Endodermal cell (in vitro differentiated cells): ENCODE results near the gene SLC9A1. TPM values are rescaled to one million over a fixed set of nuclear protein-coding genes. Genes with fewer than 3 reads are reported as not detected.

Experiments used
- DNase-seq: peaks from one replicate; pipeline ENCODE4 v3.0.0-alpha.2; 2017
- H3K27ac ChIP-seq: 2 replicates; pipeline ENCODE4 v1.5.1; 2013; ENCODE audit warnings: mild to moderate bottlenecking, low read depth, low read length, moderate library complexity
- H3K27me3 ChIP-seq: 2 replicates; pipeline ENCODE4 v1.6.1; 2013; ENCODE audit warnings: mild to moderate bottlenecking, low read length, moderate library complexity; ENCODE audit not compliant: insufficient read depth, control insufficient read depth, poor library complexity, severe bottlenecking
- H3K36me3 ChIP-seq: 2 replicates; pipeline ENCODE4 v1.7.0; 2013; ENCODE audit warnings: mild to moderate bottlenecking, low read length, moderate library complexity; ENCODE audit not compliant: control insufficient read depth, insufficient read depth
- H3K4me1 ChIP-seq: one replicate; pipeline ENCODE4 v1.7.0; 2013; ENCODE audit warnings: low read length; ENCODE audit not compliant: control insufficient read depth, insufficient read depth
- H3K4me3 ChIP-seq: 2 replicates; pipeline ENCODE4 v1.5.1; 2013; ENCODE audit warnings: mild to moderate bottlenecking, low read length, moderate library complexity
- H3K9ac ChIP-seq: 2 replicates; pipeline ENCODE4 v1.6.1; 2013; ENCODE audit warnings: mild to moderate bottlenecking, low read length, moderate library complexity; ENCODE audit not compliant: poor library complexity, severe bottlenecking; ENCODE audit errors: extremely low read depth
- H3K9me3 ChIP-seq: 2 replicates; pipeline ENCODE4 v1.6.1; 2013; ENCODE audit warnings: mild to moderate bottlenecking, low read length, moderate library complexity; ENCODE audit not compliant: control insufficient read depth
- H3K27ac Mint-ChIP-seq: 2 replicates; pipeline ENCODE4 v1.8.0; 2020; ENCODE audit warnings: mixed read lengths
- H3K27me3 Mint-ChIP-seq: 2 replicates; pipeline ENCODE4 v1.8.0; 2021; ENCODE audit warnings: mild to moderate bottlenecking, mixed read lengths; ENCODE audit not compliant: insufficient read depth
- H3K36me3 Mint-ChIP-seq: 2 replicates; pipeline ENCODE4 v1.8.0; 2020; ENCODE audit warnings: low read depth, mixed read lengths
- H3K4me1 Mint-ChIP-seq: 2 replicates; pipeline ENCODE4 v1.8.0; 2020; ENCODE audit warnings: mixed read lengths
- H3K4me3 Mint-ChIP-seq: 2 replicates; pipeline ENCODE4 v1.8.0; 2020; ENCODE audit warnings: mild to moderate bottlenecking, moderate library complexity, mixed read lengths
- H3K9me3 Mint-ChIP-seq: 2 replicates; pipeline ENCODE4 v1.8.0; 2020; ENCODE audit warnings: mild to moderate bottlenecking, mixed read lengths
- WGBS, 2 experiments: methylation state at CpG; one replicate each; pipeline versions ENCODE4 v1.1.5 to v1.1.7; 2013; ENCODE audit warnings: missing lambda C conversion rate in 2 of 2, mixed read lengths in 1 of 2; ENCODE audit not compliant: insufficient coverage in 1 of 2, insufficient read length in 1 of 2; 5-methylcytosine and 5-hydroxymethylcytosine counted together
- total RNA-seq, 2 donors: library from RNA; stranded (reverse); fragmentation: NEBNext Ultra II Directional in 1 of 2; extraction: Animal tissue kit (Norgen Biotek cat#: 25700) in 1 of 2; gene quantifications; 2 replicates in 1 of 2; 3 replicates in 1 of 2; pipeline ENCODE4 v1.2.1, GENCODE V29; 2021
- TF ChIP-seq, protein P1 (sequence below): fragments of 200-600 bp; sonication (generic); conservative IDR thresholded peaks from 2 replicates; pipeline ENCODE4 v1.5.0; 2021; ENCODE audit warnings: antibody characterized with exemption, mild to moderate bottlenecking

The SLC9A1 gene
- total RNA-seq, 2 donors from 2014 or later = 25.9 to 34.7 TPM

DNA sequence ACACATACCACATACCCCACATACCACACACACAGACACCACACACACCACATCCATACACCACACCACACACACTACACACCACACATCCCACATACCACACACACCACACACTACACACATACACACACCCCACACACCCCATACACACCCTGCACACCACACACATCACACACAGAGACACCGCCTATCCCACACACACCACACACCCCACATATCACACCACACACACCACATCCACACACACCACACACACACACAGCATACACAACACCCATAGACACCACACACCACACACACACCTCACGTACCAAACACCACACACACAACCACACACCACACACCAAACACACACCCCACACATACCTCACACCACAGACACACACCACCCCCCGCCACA lies 68.3 kb downstream of the SLC9A1 start:
- Mint-ChIP-seq H3K27me3 (no peaks in the 10 kb centered on the region), H3K36me3 (no peaks in the 10 kb centered on the region), H3K27ac (no peak overlapping the region), H3K4me1 (no peaks in the 10 kb centered on the region), H3K4me3 (no peak overlapping the region), H3K9me3 (no peaks in the 10 kb centered on the region)
- H3K27ac ChIP-seq = no peak overlapping the region
- no peaks in the 10 kb centered on the region for H3K36me3 ChIP-seq
- no peak overlapping the region for H3K9ac ChIP-seq
- H3K27me3 ChIP-seq = no peaks in the 10 kb centered on the region
- H3K9me3 ChIP-seq = peaks cover 5% of the 10 kb centered on the region
- no peaks in the 10 kb centered on the region for H3K4me1 ChIP-seq
- TF ChIP-seq, protein P1, sequence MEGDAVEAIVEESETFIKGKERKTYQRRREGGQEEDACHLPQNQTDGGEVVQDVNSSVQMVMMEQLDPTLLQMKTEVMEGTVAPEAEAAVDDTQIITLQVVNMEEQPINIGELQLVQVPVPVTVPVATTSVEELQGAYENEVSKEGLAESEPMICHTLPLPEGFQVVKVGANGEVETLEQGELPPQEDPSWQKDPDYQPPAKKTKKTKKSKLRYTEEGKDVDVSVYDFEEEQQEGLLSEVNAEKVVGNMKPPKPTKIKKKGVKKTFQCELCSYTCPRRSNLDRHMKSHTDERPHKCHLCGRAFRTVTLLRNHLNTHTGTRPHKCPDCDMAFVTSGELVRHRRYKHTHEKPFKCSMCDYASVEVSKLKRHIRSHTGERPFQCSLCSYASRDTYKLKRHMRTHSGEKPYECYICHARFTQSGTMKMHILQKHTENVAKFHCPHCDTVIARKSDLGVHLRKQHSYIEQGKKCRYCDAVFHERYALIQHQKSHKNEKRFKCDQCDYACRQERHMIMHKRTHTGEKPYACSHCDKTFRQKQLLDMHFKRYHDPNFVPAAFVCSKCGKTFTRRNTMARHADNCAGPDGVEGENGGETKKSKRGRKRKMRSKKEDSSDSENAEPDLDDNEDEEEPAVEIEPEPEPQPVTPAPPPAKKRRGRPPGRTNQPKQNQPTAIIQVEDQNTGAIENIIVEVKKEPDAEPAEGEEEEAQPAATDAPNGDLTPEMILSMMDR = no peak
- WGBS, 2 experiments = 92 to 100% methylated on average over 1 to 3 of the region's 3 CpGs
- DNase-seq = no peak
- H3K4me3 ChIP-seq = no peak overlapping the region

- no peaks in the 10 kb centered on the region for H3K27me3 ChIP-seq
- H3K9me3 Mint-ChIP-seq = no peaks in the 10 kb centered on the region
- 78 to 89% methylated on average over 2 to 3 of the region's 3 CpGs for WGBS, 2 experiments
- no peak overlapping the region for H3K4me3 Mint-ChIP-seq
- H3K27ac ChIP-seq = no peak overlapping the region
- no peak overlapping the region for H3K9ac ChIP-seq
- no peaks in the 10 kb centered on the region for H3K4me1 Mint-ChIP-seq
- no peaks in the 10 kb centered on the region for H3K36me3 ChIP-seq
- no peaks in the 10 kb centered on the region for H3K36me3 Mint-ChIP-seq
- H3K4me3 ChIP-seq = no peak overlapping the region
- no peaks in the 10 kb centered on the region for H3K4me1 ChIP-seq
- H3K27ac Mint-ChIP-seq = no peak overlapping the region
- H3K27me3 Mint-ChIP-seq = no peaks in the 10 kb centered on the region
- DNase-seq = no peak
- TF ChIP-seq, protein P1 = no peak
- H3K9me3 ChIP-seq = peaks cover 5% of the 10 kb centered on the region
Observed at GRCh38 chr1:27086026-27086425, 68.9 kb downstream of the SLC9A1 start.

DNA sequence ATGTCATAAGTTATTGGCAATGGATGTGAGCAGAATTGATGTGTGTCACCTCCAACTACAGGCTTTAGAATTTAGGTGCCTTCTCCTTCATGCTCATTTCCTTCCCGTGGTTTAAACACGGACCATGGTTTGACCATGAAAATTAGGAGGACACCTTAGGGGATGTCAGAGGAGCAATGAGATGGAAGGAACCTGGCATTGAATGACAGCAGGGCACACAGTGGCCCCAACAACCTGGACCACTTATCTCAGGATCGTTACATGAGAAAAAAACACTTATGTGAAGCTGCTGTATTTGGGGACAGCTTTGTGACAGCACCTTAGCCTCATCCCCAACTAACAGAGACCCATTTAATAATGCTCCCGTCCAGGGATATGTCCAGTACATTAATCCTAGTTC lies 70.8 kb downstream of the SLC9A1 start:
- no peaks in the 10 kb centered on the region for H3K36me3 ChIP-seq
- Mint-ChIP-seq H3K9me3 (no peaks in the 10 kb centered on the region), H3K27me3 (no peaks in the 10 kb centered on the region), H3K4me1 (no peaks in the 10 kb centered on the region), H3K36me3 (no peaks in the 10 kb centered on the region), H3K27ac (no peak overlapping the region), H3K4me3 (no peak overlapping the region)
- no peaks in the 10 kb centered on the region for H3K4me1 ChIP-seq
- H3K9me3 ChIP-seq = peaks cover 5% of the 10 kb centered on the region
- 97 to 99% methylated on average over 4 of the region's 4 CpGs for WGBS, 2 experiments
- H3K4me3 ChIP-seq = no peak overlapping the region
- no peak overlapping the region for H3K9ac ChIP-seq
- TF ChIP-seq, protein P1 = no peak
- H3K27me3 ChIP-seq = no peaks in the 10 kb centered on the region
- H3K27ac ChIP-seq = no peak overlapping the region
- DNase-seq = no peak
